ENCODE measurements around the gene KANSL1. TPM values are rescaled to one million over a fixed set of nuclear protein-coding genes. Genes with fewer than 3 reads are reported as not detected.
"Not testable (repeated sequence)": the region's sequence is repeated elsewhere in the genome, so short reads cannot be mapped to it uniquely, and the experiment has no call there.

Gene KANSL1
- total RNA-seq, 2 donors from 2014 or later: 29.4 to 40.7 TPM

GRCh38 chr17:46101785-46102617 is 91.2 kb downstream of the KANSL1 start:
- ATAC-seq: peak in 1 of 2 donors; percentile 44
- intact Hi-C loops (cut with DNase I); DNase-seq: not testable (repeated sequence)

- DNase-seq (no peak), ATAC-seq (no peak)
- intact Hi-C loops (cut with DNase I): no loop called here
Observed at GRCh38 chr17:46100590-46100989, 92.6 kb downstream of the KANSL1 start.

GRCh38 chr17:46099865-46100264 is 93.4 kb downstream of the KANSL1 start:
- ATAC-seq: no peak
- intact Hi-C loops (cut with DNase I): no loop called here
- DNase-seq: no peak

GRCh38 chr17:46097497-46097896 is 95.7 kb downstream of the KANSL1 start:
- intact Hi-C loops (cut with DNase I): no loop called here
- ATAC-seq: no peak
- no peak for DNase-seq

- intact Hi-C loops (cut with DNase I): no loop called here
- ATAC-seq (no peak), DNase-seq (no peak)
Observed at GRCh38 chr17:46092991-46093390, 100.2 kb downstream of the KANSL1 start.

- no peak for ATAC-seq
- intact Hi-C loops (cut with DNase I): no loop called here
- no peak for DNase-seq
Observed at GRCh38 chr17:46090871-46091270, 102.4 kb downstream of the KANSL1 start.

GRCh38 chr17:46089389-46089965 is 103.8 kb downstream of the KANSL1 start:
- ATAC-seq: no peak
- DNase-seq: no peak
- intact Hi-C loops (cut with DNase I): no loop called here

GRCh38 chr17:46088595-46088994 is 104.6 kb downstream of the KANSL1 start:
- intact Hi-C loops (cut with DNase I): no loop called here
- ATAC-seq (no peak), DNase-seq (no peak)

GRCh38 chr17:46087871-46088270 is 105.4 kb downstream of the KANSL1 start:
- DNase-seq; ATAC-seq; intact Hi-C loops (cut with DNase I): not testable (repeated sequence)

- DNase-seq (no peak), ATAC-seq (no peak)
- intact Hi-C loops (cut with DNase I): no loop called here
Observed at GRCh38 chr17:46086821-46087220, 106.4 kb downstream of the KANSL1 start.

- ATAC-seq: no peak
Observed at GRCh38 chr17:46085522-46085921, 107.7 kb downstream of the KANSL1 start.

GRCh38 chr17:46082257-46082656 is 111.0 kb downstream of the KANSL1 start:
- DNase-seq (no peak), ATAC-seq (no peak)
- intact Hi-C loops (cut with DNase I): no loop called here

More at GRCh38 chr17:46085522-46085921, 107.7 kb downstream of the KANSL1 start:
- DNase-seq: no peak
- intact Hi-C loops (cut with DNase I): no loop called here

GRCh38 chr17:46081018-46081320 is 112.3 kb downstream of the KANSL1 start:
- ATAC-seq (no peak), DNase-seq (no peak)
- intact Hi-C loops (cut with DNase I): no loop called here

- intact Hi-C loops (cut with DNase I): no loop called here
- ATAC-seq: no peak
- no peak for DNase-seq
Observed at GRCh38 chr17:46080118-46081017, 112.9 kb downstream of the KANSL1 start.

GRCh38 chr17:46078675-46079074 is 114.6 kb downstream of the KANSL1 start:
- ATAC-seq (no peak), DNase-seq (no peak)
- intact Hi-C loops (cut with DNase I): no loop called here

GRCh38 chr17:46074540-46074939 is 118.7 kb downstream of the KANSL1 start:
- intact Hi-C loops (cut with DNase I): no loop called here
- ATAC-seq (no peak), DNase-seq (no peak)

- DNase-seq (no peak), ATAC-seq (peak in 1 of 2 donors; percentile 59)
- intact Hi-C loops (cut with DNase I): no loop called here
Observed at GRCh38 chr17:46072998-46073397, 120.2 kb downstream of the KANSL1 start.

- intact Hi-C loops (cut with DNase I): no loop called here
- ATAC-seq (no peak), DNase-seq (no peak)
Observed at GRCh38 chr17:46071796-46072195, 121.4 kb downstream of the KANSL1 start.

- intact Hi-C loops (cut with DNase I): no loop called here
- no peak for DNase-seq
- ATAC-seq: no peak
Observed at GRCh38 chr17:46064460-46064859, 128.8 kb downstream of the KANSL1 start.

- DNase-seq (no peak), ATAC-seq (peak in 1 of 2 donors; percentile 83)
- intact Hi-C loops (cut with DNase I): no loop called here
Observed at GRCh38 chr17:46063241-46063640, 130.0 kb downstream of the KANSL1 start.
